Germinal center (tissue), 1 donor: ENCODE data around the gene PTPRM.
"Not testable (repeated sequence)": the region's sequence is repeated elsewhere in the genome, so short reads cannot be mapped to it uniquely, and the experiment has no call there.

Experiments used
- DNase-seq: peaks from one replicate; pipeline ENCODE4 v3.0.0; 2012; ENCODE audit warnings: mixed read lengths, low spot score

PTPRM gene

GRCh38 chr18:7727361-7728076 is 160.4 kb downstream of the PTPRM start:
- DNase-seq, result no peak

- no peak for DNase-seq
These were observed 161.2 kb downstream of the PTPRM start for GRCh38 chr18:7728297-7728696.

GRCh38 chr18:7729868-7730267 is 162.8 kb downstream of the PTPRM start:
- no peak for DNase-seq

DNA sequence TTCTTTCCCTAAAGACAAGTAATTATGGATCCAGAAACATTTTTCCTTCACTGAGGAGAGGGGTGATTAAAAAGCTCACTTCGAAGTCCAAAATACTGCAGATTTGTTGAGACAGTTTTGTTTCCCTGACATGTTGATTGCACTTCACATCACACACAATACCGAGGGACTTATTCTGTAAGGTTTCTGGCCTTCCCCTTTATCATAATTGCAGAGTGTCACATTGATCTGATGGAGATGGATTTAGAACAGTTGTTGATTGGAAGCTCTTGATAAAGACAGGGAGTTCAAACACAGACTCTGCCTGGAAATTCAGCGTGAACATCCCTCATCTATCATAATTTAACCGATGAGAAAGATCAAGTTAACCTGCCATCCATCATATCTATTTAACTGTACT is 163.6 kb downstream of the PTPRM start:
- DNase-seq, result no peak

DNA sequence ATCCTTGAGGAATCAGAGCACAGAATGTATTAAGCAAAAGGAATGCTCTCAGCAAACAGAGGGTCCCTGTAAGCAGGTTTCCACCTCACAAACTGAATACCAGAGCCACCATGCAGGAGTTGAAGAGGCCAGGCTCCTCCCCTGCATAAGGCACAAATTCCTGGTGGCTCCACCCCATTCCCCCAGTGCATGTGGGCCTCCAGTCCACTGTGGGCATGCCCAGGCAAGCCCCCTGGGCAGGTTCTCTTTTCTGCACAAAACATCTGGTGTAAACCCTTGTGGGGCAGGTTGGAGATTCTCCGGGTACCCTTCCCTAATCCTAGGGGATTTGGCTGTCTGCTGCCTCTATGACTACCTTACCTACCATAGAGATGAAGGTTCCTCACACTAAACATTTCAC is 166.5 kb downstream of the PTPRM start:
- DNase-seq, result no peak

DNA sequence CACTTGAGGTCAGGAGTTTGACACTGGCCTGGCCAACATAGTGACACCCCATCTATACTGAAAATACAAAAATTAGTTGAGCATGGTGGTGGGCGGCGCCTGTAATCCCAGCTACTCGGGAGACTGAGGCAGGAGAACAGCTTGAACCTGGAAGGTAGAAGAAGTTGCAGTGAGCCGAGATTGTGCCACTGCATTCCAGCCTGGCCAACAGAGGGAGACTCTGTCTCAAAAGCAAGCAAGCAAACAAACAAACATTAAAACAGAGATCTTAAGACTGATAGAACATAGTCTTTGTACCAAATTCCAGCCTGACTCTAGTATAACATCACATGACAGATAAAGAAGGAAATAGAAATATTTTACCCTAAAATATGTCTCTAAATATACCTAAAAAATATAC is 168.1 kb downstream of the PTPRM start:
- DNase-seq, result no peak

GRCh38 chr18:7735626-7736175 is 168.6 kb downstream of the PTPRM start:
- DNase-seq, result no peak

DNA sequence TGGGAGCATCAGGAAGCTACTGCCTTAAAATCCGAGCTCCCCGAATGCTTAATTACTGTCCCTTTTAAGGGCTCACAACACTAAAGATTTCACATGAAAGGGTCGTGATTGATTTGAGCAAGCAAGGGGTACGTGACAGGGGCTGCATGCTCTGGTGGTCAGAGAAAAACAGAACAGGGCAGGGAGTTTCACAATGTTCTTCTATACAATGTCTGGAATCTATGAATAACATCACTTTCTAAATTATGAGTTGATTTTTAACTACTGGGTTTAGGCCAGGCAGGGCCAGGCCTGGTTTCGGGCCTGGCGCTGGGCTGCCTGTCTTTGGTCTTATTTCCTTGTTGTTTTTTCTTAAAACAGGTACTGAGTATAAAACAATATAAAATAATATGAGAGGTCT is 169.4 kb downstream of the PTPRM start:
- not testable (repeated sequence) for DNase-seq

DNA sequence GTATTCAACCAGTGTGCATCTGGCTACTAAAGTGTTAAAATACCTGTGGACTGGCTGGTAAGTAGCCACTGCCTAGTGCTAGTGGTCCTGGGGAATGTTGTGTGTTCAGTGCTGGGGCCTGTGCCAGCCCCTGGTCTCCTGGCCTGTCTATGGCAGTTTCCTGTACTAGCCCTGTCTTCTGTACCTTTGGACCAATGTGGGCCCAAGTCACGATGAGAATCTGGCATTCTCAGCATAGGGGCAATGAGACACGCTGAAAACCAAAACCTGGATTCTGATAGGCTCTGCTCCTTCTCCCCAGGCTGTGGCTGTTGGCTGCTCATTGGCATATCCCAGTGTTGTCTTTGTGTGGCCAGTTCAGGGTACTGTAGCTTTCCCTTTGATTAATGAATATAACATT is 170.4 kb downstream of the PTPRM start:
- DNase-seq, result no peak

- no peak for DNase-seq
These were observed 173.7 kb downstream of the PTPRM start for GRCh38 chr18:7740821-7741220.

- DNase-seq, result no peak
These were observed 174.5 kb downstream of the PTPRM start for GRCh38 chr18:7741640-7742039.

GRCh38 chr18:7742224-7742623 is 175.1 kb downstream of the PTPRM start:
- DNase-seq, result no peak

DNA sequence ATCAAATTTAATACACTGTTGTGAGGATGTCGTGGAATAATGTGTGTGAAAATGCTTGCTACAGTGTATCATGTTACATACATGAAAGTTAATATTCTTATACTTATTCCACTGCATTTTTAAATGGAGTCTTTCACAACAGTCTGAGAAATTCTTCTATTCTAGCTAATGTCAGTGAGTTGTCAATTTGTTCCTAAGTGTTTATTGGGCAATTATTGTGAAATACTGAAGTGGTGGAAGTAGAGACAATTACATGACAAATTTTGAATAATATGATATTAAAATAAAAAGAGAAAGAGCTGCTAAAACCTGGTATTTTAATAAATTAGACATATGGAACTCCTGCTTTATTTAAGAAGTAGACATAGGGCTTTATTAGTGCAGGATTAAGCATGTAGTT is 176.1 kb downstream of the PTPRM start:
- no peak for DNase-seq

DNA sequence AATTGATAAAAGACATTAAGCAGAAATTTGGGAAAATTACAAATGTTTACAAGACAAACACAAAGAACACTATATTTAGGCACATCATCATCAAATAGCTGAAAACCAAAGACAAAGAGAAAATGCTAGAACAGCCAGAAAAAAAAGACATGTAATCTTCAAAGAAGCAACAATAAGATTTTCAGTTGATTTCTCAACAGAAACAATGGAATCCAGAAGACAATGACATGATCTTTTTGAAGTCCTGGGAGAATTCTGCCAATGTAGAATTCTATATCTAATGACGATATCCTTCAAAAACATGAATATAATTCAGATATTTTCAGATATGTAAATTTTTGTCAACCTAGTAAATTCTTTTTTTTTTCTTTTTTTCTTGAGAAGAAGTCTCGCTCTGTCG is 179.0 kb downstream of the PTPRM start:
- DNase-seq, result no peak

- DNase-seq, result no peak
These were observed 181.3 kb downstream of the PTPRM start for GRCh38 chr18:7748251-7749007.

GRCh38 chr18:7749008-7749405 is 181.9 kb downstream of the PTPRM start:
- no peak for DNase-seq

GRCh38 chr18:7749510-7749981 is 182.4 kb downstream of the PTPRM start:
- no peak for DNase-seq

DNA sequence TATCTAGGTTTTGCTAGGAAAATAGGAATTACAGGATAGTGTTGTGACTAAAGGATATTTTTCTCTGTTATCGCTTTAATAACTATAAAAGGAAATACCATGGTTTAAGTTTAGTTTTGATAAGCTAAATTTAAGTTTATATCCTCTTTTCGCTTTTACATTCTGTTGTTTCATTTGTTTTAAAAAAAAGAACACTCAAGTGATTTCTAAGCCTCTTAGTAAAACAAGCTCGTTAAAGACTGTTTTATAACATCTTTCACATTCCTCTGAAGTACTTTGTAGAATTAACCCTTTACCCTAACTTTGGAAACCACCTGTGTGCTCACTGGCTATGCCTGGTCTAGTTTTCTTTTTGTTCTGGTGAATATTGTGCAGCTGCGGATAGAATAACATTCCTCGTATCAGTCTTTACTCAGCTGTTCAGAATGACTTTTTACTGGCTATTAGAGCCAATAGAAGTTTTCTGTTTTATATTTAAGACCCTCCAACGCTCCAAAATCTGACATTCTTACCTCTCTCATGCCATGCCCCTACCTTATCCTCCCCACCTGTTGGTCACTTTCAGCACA is 183.1 kb downstream of the PTPRM start:
- DNase-seq, result no peak

DNA sequence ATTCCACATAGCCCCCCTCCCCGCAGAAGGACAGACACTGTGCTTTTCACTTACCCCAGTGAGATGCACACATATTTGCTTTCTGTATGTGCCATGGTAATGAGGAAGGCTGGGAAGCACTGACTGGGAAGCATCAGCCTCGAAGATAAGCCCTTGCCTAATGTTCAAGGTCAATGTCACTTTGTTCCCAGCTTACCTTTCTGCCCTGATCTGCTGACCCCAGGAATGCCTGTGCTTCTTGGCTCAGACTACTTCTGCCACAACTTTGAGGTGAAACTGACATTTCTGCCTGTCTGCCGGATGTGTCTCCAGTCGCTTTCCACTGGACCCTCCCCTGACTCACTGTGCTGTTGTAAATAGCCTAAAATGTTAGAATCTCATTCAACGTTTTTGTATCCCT is 183.8 kb downstream of the PTPRM start:
- no peak for DNase-seq

GRCh38 chr18:7754258-7754657 is 187.1 kb downstream of the PTPRM start:
- no peak for DNase-seq

DNA sequence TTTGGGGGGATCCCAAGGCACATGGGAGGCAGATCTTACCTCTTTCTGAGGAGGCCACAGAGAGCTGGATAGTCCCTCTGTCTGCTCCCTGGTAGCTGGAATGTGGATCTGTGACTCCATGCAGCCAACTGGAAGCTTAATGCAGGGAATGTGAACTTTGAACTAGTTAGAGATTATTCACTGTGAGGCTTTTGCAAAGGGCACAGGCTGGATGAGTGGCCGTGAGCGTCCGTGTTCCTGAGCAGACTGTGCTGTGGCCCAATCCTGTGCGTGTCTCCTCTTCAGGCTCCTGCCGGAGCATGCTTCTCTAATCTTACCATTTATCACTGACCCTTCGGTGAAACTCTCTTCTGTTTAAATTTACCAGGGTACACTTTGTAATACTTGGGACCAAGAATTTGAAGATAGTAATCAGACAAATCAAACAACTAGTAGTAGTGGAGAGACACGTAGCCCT is 187.6 kb downstream of the PTPRM start:
- DNase-seq, result no peak

- no peak for DNase-seq
These were observed 188.8 kb downstream of the PTPRM start for GRCh38 chr18:7755753-7756475.
